G401.6 (cell line): ENCODE results near the gene C3orf20.

Experiments used
- FAIRE-seq: peaks from 2 replicates; lab custom pipeline; 2012; peaks lifted over from hg19 to GRCh38; lab: Jason Lieb, UNC

The C3orf20 gene

GRCh38 chr3:14775011-14775410 is 100.1 kb downstream of the C3orf20 start:
- no peak for FAIRE-seq

GRCh38 chr3:14775563-14775962 is 100.6 kb downstream of the C3orf20 start:
- FAIRE-seq: no peak

- no peak for FAIRE-seq
Observed at GRCh38 chr3:14779069-14779685, 104.2 kb downstream of the C3orf20 start.

- no peak for FAIRE-seq
Observed at GRCh38 chr3:14780927-14781507, 106.1 kb downstream of the C3orf20 start.

GRCh38 chr3:14783480-14784086 is 108.6 kb downstream of the C3orf20 start:
- no peak for FAIRE-seq

- FAIRE-seq: no peak
Observed at GRCh38 chr3:14784087-14784681, 109.2 kb downstream of the C3orf20 start.

GRCh38 chr3:14785207-14786155 is 110.5 kb downstream of the C3orf20 start:
- no peak for FAIRE-seq

GRCh38 chr3:14786369-14786768 is 111.4 kb downstream of the C3orf20 start:
- no peak for FAIRE-seq

- FAIRE-seq: no peak
Observed at GRCh38 chr3:14787630-14788029, 112.7 kb downstream of the C3orf20 start.

GRCh38 chr3:14788644-14789043 is 113.7 kb downstream of the C3orf20 start:
- FAIRE-seq: no peak

- no peak for FAIRE-seq
Observed at GRCh38 chr3:14789221-14789620, 114.3 kb downstream of the C3orf20 start.

- no peak for FAIRE-seq
Observed at GRCh38 chr3:14789640-14790285, 114.8 kb downstream of the C3orf20 start.

GRCh38 chr3:14791343-14791945 is 116.5 kb downstream of the C3orf20 start:
- no peak for FAIRE-seq

- no peak for FAIRE-seq
Observed at GRCh38 chr3:14792691-14793121, 117.8 kb downstream of the C3orf20 start.

- no peak for FAIRE-seq
Observed at GRCh38 chr3:14793126-14793857, 118.4 kb downstream of the C3orf20 start.

GRCh38 chr3:14793858-14794234 is 118.9 kb downstream of the C3orf20 start:
- no peak for FAIRE-seq

GRCh38 chr3:14794435-14794834 is 119.5 kb downstream of the C3orf20 start:
- no peak for FAIRE-seq

- FAIRE-seq: no peak
Observed at GRCh38 chr3:14795996-14796395, 121.1 kb downstream of the C3orf20 start.

- FAIRE-seq: no peak
Observed at GRCh38 chr3:14796403-14797077, 121.6 kb downstream of the C3orf20 start.

GRCh38 chr3:14797731-14798130 is 122.8 kb downstream of the C3orf20 start:
- no peak for FAIRE-seq
